RWPE2 (cell line): ENCODE results near the gene FGF8.

ENCODE experiments used
- ATAC-seq: fragments of 200-7000 bp; cut with Tn5 transposase; 3 replicates; pipeline ENCODE4 v1.9.1; 2021; ENCODE audit warnings: low read depth
- DNase-seq: peaks from one replicate; pipeline ENCODE4 v3.0.0-alpha.2; 2020; ENCODE audit warnings: low spot score
- H3K27ac ChIP-seq: fragments of 450-650 bp; 2 replicates; pipeline ENCODE4 v1.5.1; 2017; ENCODE audit warnings: mild to moderate bottlenecking; ENCODE audit not compliant: poor library complexity, severe bottlenecking
- H3K27me3 ChIP-seq: fragments of 250-450 bp; sonication (Bioruptor Pico); 2 replicates; pipeline ENCODE4 v1.5.1; 2021; ENCODE audit warnings: mild to moderate bottlenecking, moderate library complexity; ENCODE audit not compliant: insufficient read depth, poor library complexity, severe bottlenecking
- H3K36me3 ChIP-seq: fragments of 250-450 bp; sonication (Bioruptor Pico); 2 replicates; pipeline ENCODE4 v1.5.1; 2020; ENCODE audit warnings: low read depth, mild to moderate bottlenecking, moderate library complexity
- H3K4me1 ChIP-seq: fragments of 250-450 bp; sonication (Bioruptor Pico); 2 replicates; pipeline ENCODE4 v1.5.1; 2021; ENCODE audit warnings: mild to moderate bottlenecking, moderate library complexity; ENCODE audit not compliant: insufficient read depth, poor library complexity, severe bottlenecking
- H3K4me3 ChIP-seq: fragments of 250-450 bp; sonication (Bioruptor Pico); 2 replicates; pipeline ENCODE4 v1.5.1; 2021; ENCODE audit warnings: mild to moderate bottlenecking, moderate library complexity; ENCODE audit not compliant: severe bottlenecking
- H3K9me3 ChIP-seq: fragments of 250-450 bp; sonication (Bioruptor Pico); 2 replicates; pipeline ENCODE4 v1.5.1; 2021; ENCODE audit warnings: mild to moderate bottlenecking, moderate library complexity; ENCODE audit not compliant: severe bottlenecking
- CTCF ChIP-seq: fragments of 450-650 bp; IDR thresholded peaks from one replicate; pipeline ENCODE4 v1.5.1; 2017; ENCODE audit warnings: mild to moderate bottlenecking, moderate library complexity; ENCODE audit not compliant: poor library complexity, severe bottlenecking

Gene FGF8

GRCh38 chr10:101763141-101763846 lies 12.6 kb downstream of the FGF8 start:
- DNase-seq (no peak), ATAC-seq (no peak)
- no peak for TF ChIP-seq CTCF
- no peaks in the 10 kb centered on the region for H3K9me3 ChIP-seq
- H3K4me1 ChIP-seq: no peaks in the 10 kb centered on the region
- H3K27me3 ChIP-seq: no peaks in the 10 kb centered on the region
- no peak overlapping the region for H3K27ac ChIP-seq
- H3K4me3 ChIP-seq: no peak overlapping the region
- no peaks in the 10 kb centered on the region for H3K36me3 ChIP-seq

- no peak for ATAC-seq
- no peak for TF ChIP-seq CTCF
- no peak overlapping the region for H3K4me3 ChIP-seq
- no peak for DNase-seq
- no peaks in the 10 kb centered on the region for H3K9me3 ChIP-seq
- H3K4me1 ChIP-seq: no peaks in the 10 kb centered on the region
- no peaks in the 10 kb centered on the region for H3K27me3 ChIP-seq
- no peak overlapping the region for H3K27ac ChIP-seq
- H3K36me3 ChIP-seq: no peaks in the 10 kb centered on the region
Measured at GRCh38 chr10:101762736-101763135, 13.2 kb downstream of the FGF8 start.

DNA sequence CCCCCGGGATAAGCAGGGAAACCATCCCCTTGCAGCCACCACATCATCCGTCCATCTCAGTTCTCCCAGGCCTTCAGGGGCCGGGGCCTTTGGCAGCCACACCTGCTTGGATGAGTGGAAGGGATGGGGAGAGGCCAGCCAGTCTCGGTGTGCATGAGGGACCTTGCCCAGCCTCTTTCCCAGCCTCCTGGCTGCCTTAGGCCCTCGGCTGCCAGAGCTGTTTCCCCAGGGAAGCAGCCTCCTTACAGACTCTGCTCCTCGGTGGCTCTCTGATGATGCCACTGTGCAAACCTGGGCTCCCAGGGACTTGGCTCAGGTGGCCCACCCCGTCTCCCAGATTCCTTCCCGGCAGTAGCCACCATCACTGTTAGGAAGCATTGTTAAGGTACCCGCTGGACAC lies 14.7 kb downstream of the FGF8 start:
- no peaks in the 10 kb centered on the region for H3K4me1 ChIP-seq
- no peak for DNase-seq
- no peak overlapping the region for H3K27ac ChIP-seq
- H3K9me3 ChIP-seq: no peaks in the 10 kb centered on the region
- no peaks in the 10 kb centered on the region for H3K27me3 ChIP-seq
- TF ChIP-seq CTCF: no peak
- no peaks in the 10 kb centered on the region for H3K36me3 ChIP-seq
- no peak for ATAC-seq
- H3K4me3 ChIP-seq: no peak overlapping the region

- Histone ChIP-seq H3K9me3 (no peaks in the 10 kb centered on the region), H3K36me3 (no peaks in the 10 kb centered on the region), H3K4me1 (no peaks in the 10 kb centered on the region), H3K4me3 (no peak overlapping the region), H3K27me3 (no peaks in the 10 kb centered on the region), H3K27ac (no peak overlapping the region)
- DNase-seq (no peak), ATAC-seq (no peak)
- no peak for TF ChIP-seq CTCF
Measured at GRCh38 chr10:101760510-101760909, 15.4 kb downstream of the FGF8 start.
